GM10248 (cell line): ENCODE measurements around the gene TBC1D4.
A peak's percentile ranks its signal among the peaks of the same experiment; 100 is the strongest.

Experiments
- CTCF ChIA-PET: fragments of 300-600 bp; sonication (Branson Sonifier 250); formaldehyde crosslinking; extraction: SDS; loops from one replicate; lab custom pipeline; 2021; ENCODE audit warnings: antibody characterized with exemption; lab: Yijun Ruan, JAX
- POLR2A ChIA-PET: fragments of 350-650 bp; sonication (Branson Sonifier 250); formaldehyde crosslinking; extraction: SDS; loops from one replicate; lab custom pipeline; 2020; ENCODE audit warnings: antibody characterized with exemption; lab: Yijun Ruan, JAX
- DNase-seq: peaks from one replicate; pipeline ENCODE4 v3.0.0; 2012; ENCODE audit errors: extremely low spot score
- TF ChIP-seq, protein P1 (sequence below): IDR thresholded peaks from 2 replicates; pipeline ENCODE4 v1.5.1; 2012; ENCODE audit warnings: mild to moderate bottlenecking, low read depth; ENCODE audit errors: extremely low read depth, missing control alignments, control extremely low read depth

Gene TBC1D4

DNA sequence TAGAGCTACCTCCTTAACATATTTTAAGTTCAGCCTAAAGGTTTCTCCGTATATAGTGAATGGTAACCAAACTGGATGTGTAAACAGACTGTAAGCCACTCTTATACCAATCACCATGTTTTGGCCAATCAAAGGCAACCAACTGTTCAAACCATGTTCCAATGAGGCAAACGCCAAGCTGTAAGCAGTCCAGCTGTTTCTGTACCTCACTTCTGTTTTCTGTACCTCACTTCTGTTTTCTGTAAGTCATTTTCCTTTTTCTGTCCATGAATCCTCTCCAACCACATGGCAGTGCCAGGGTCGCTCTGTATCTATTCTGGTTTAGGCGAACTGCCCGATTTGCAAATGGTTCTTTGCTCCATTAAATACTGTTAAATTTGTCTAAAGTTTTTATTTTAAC, 31.3 kb upstream of the TBC1D4 start:
- no peak for DNase-seq
- TF ChIP-seq, protein P1, sequence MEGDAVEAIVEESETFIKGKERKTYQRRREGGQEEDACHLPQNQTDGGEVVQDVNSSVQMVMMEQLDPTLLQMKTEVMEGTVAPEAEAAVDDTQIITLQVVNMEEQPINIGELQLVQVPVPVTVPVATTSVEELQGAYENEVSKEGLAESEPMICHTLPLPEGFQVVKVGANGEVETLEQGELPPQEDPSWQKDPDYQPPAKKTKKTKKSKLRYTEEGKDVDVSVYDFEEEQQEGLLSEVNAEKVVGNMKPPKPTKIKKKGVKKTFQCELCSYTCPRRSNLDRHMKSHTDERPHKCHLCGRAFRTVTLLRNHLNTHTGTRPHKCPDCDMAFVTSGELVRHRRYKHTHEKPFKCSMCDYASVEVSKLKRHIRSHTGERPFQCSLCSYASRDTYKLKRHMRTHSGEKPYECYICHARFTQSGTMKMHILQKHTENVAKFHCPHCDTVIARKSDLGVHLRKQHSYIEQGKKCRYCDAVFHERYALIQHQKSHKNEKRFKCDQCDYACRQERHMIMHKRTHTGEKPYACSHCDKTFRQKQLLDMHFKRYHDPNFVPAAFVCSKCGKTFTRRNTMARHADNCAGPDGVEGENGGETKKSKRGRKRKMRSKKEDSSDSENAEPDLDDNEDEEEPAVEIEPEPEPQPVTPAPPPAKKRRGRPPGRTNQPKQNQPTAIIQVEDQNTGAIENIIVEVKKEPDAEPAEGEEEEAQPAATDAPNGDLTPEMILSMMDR = no peak
- CTCF ChIA-PET = interaction anchor here (0.9 to 3.3 kb wide), 9 partner anchors 8 to 81 kb away, joined by 3 to 11 read pairs (median 7); partner anchors contain the start of genes TBC1D4 and UCHL3
- POLR2A ChIA-PET = no interaction called here

DNA sequence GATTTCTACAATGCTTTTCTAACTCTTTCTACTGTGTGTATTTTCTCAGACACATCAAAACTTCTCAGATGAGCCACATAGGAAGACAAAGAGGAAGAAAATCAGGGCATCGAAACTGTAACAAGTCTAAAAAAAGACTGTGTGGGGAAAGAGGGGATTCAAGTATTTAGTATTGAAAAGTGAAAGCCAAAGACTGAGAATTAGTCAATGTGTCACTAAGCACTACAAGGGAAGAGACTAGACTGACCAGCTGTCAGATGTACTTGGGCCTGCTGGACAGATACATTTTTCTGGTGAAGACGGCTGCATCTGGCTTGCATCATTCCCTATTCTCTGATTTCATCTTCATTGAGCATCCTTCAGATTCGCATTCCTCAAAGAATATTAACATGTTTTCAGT, 30.3 kb upstream of the TBC1D4 start:
- ChIA-PET POLR2A (interaction anchor here (0.6 kb wide), 1 partner anchor 33 kb away, joined by 6 read pairs; no protein-coding TSS in a partner anchor), CTCF (interaction anchor here (1.2 to 3.3 kb wide), 3 partner anchors 8 to 28 kb away, joined by 4 to 11 read pairs (median 5); no protein-coding TSS in a partner anchor)
- DNase-seq = peak; percentile 68
- TF ChIP-seq, protein P1 = no peak

DNA sequence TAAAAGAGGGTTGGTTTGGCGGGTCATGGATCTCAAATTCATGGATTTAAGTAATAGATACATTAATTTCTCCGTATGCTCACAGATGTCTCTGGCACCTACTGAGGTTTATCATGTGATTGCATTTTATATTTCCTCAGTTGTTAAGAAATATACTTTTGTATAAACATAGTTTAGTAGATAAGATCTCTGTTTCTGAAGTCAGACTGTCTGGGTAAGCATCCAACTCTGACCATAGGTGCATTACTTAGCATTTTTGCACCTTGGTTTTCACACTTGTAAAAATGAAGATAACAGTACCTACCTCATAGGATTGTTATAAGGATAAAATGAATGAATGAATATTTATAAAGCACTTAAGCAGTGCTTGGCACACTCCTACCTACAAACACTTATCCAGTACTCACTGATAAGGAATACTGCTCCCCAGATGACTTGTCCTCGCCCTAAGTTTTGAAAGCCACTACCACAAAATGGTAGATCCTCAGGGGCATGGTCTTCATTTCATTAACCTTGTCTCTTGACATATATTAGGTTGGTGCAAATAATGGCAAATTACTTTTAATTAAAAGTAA, 29.2 kb upstream of the TBC1D4 start:
- CTCF ChIA-PET = no interaction called here
- no peak for DNase-seq

DNA sequence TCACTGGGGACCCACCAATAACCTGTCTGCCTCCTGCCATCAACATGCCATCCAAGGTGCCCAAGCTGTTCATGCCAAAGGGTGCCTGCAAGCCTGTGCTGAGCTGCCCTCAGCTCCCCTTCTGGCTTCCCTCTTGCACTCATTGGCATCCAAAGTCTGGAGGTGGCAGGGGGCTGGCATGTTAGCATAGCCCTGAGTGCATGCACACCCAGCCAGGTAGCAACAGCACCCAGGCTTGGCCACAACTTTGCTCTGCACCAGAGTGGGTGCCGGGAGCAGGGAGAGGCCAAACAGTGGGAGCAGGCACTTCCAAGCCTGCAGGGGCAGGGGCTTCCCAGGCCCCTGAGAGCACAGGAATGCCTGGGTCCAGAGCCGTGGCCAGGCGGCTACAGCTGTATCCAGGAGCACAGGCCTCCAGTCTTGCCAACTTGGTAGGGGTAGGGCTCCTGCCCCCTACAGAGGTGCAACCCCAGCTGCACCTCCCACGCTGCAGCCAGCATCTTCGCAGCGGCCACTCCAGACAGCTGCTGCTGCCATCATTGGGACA, 26.1 kb upstream of the TBC1D4 start:
- ChIA-PET CTCF (interaction anchor here (1.8 kb wide), 1 partner anchor 25 kb away, joined by 6 read pairs; no protein-coding TSS in a partner anchor), POLR2A (no interaction called here)
- DNase-seq = no peak
- TF ChIP-seq, protein P1 = no peak

More for the DNA sequence above, 29.2 kb upstream of the TBC1D4 start:
- TF ChIP-seq, protein P1 = no peak
- POLR2A ChIA-PET = no interaction called here

DNA sequence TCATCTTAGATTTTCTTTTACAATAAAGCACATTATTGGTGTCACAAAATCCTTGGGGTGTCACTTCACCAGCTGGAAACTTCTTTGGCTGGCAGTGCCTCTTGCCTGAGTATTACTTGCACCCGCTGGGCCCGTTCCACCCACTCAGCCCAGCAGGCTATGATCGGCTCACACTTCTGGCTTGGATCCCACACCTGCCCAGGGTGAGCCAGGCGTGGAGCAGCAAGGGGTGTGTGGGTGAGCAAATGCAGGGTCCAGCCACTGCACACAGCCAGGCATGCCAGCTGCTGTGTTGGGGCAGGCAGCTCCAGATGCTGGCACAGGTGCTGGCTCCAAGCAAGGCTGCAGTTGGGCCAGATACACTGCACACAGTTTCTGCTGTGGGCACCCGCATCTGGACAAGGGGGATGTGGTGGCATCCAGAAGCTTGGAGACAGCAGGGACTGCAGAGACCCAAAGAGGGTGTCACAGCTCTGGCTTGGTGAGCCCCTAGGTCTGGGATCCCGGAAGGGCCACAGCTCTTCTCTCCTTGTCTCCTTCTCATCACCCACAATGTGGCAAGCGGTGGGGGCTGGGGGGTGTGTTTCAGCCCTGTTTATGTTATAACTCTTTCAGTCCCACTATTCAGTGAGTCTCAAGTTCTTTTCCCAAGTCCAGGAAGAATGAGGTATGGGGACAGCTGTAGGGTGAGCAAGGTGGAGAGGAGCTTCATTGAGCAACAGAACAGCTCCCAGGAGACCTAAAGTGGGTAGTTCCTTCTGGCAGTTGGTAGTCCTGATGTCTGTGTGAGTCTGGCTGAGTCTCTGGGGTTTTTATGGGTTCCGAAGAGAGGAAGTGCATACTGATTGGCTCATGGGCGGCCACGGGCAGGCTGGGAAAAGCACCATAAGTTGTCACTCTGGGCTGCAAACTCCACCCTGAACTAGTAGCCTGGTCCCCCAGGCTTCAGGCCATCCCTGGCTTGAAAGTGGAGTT, 25.3 kb upstream of the TBC1D4 start:
- ChIA-PET CTCF (interaction anchor here (0.9 to 1.8 kb wide), 3 partner anchors 24 to 134 kb away, joined by 3 to 6 read pairs (median 4); no protein-coding TSS in a partner anchor), POLR2A (no interaction called here)
- TF ChIP-seq, protein P1 = no peak
- DNase-seq = no peak

DNA sequence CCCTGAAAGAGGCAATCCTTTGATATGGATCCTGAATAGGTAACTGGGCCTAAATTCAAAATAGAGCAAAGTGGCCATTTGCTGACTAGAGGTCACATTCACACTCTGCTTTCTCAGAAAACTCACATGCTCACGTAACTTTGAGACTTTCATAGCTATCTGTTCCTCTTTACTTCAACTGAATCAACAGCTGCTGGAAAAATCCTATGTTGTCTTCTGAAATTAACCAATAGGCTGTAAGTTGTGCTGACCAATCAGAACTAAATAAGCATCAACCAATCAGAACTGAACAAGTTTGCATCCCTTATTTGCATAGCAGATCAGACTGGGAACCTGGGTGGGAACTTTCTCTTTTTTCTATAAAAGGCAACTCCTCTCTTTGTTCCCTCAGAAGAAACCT, 24.0 kb upstream of the TBC1D4 start:
- TF ChIP-seq, protein P1 = no peak
- CTCF ChIA-PET = interaction anchor here (1.3 kb wide), 1 partner anchor 24 kb away, joined by 6 read pairs; the partner anchor contains the start of gene TBC1D4
- DNase-seq = no peak
- POLR2A ChIA-PET = no interaction called here
